ENCODE data around the gene RAMP3. TPM values are rescaled to one million over a fixed set of nuclear protein-coding genes. Genes with fewer than 3 reads are reported as not detected.
"Not testable (repeated sequence)": the region's sequence is repeated elsewhere in the genome, so short reads cannot be mapped to it uniquely, and the experiment has no call there.

Gene RAMP3
- polyA plus RNA-seq, 3 donors = not detected

DNA sequence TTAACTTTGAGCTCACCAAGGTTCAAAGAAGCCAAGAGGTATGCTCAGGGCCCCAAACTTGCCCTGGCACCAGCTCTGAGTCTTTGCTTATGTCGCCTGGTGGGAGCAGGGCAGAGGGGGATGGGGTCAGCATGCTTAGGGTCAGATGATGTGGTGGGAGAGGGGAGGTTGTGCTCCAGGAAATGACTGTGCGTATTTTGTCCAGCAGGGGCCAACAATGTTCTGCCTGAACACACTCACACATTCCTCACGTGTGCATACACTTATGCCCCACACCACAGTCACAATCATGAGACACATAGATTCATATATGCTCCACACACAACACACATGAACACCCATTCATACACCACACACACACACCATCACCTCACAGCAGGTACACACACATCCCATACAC, 4.4 kb upstream of the RAMP3 start:
- WGBS (ENCODE audit: insufficient coverage) = 14% methylated on average over 3 of the region's 3 CpGs
- Histone ChIP-seq H2AFZ (ENCODE audit: insufficient read depth, low read depth, low read length, poor library complexity, severe bottlenecking) (no peak overlapping the region), H4K20me1 (ENCODE audit: insufficient read depth, low read length) (no peaks in the 10 kb centered on the region), H3K79me2 (ENCODE audit: insufficient read depth, low read length) (no peaks in the 10 kb centered on the region), H3K36me3 (replicated peaks in 1 of 2; ENCODE audit: control insufficient read depth in 1 of 2, insufficient read depth in 2 of 2, low read length in 2 of 2) (no peaks in the 10 kb centered on the region), H3K4me1 (ENCODE audit: control insufficient read depth in 1 of 2, insufficient read depth in 2 of 2, low read length in 2 of 2) (no peaks in the 10 kb centered on the region), H3K9ac (ENCODE audit: insufficient read depth, low read length, poor library complexity, severe bottlenecking) (no peak overlapping the region), H3K27ac (ENCODE audit: low read depth in 1 of 2, low read length in 2 of 2) (no peak overlapping the region), H3K27me3 (ENCODE audit: control insufficient read depth in 2 of 2, insufficient read depth in 2 of 2, low read length in 2 of 2) (peaks cover 4 to 19% of the 10 kb centered on the region in 2 donors), H3K9me3 (replicated peaks in 1 of 2; ENCODE audit: control insufficient read depth in 1 of 2, insufficient read depth in 1 of 2, low read length in 2 of 2) (peaks cover 0 to 5% of the 10 kb centered on the region in 2 donors), H3K4me3 (replicated peaks in 1 of 3; ENCODE audit: low read depth in 2 of 3, low read length in 3 of 3) (no peak overlapping the region), H3K4me2 (replicated peaks; ENCODE audit: extremely low read depth, low read length, poor library complexity, severe bottlenecking) (no peak overlapping the region)
- DNase-seq = no peak
- intact Hi-C loops (cut with micrococcal nuclease) = loop anchor here (10.0 kb wide), 1 partner anchor 702 kb away; no protein-coding TSS in a partner anchor
- H3K4me3 Mint-ChIP-seq = no peak overlapping the region
- H3K4me1 Mint-ChIP-seq = peaks cover 2% of the 10 kb centered on the region
- H3K27ac Mint-ChIP-seq = no peak overlapping the region
- TF ChIP-seq, protein P1, sequence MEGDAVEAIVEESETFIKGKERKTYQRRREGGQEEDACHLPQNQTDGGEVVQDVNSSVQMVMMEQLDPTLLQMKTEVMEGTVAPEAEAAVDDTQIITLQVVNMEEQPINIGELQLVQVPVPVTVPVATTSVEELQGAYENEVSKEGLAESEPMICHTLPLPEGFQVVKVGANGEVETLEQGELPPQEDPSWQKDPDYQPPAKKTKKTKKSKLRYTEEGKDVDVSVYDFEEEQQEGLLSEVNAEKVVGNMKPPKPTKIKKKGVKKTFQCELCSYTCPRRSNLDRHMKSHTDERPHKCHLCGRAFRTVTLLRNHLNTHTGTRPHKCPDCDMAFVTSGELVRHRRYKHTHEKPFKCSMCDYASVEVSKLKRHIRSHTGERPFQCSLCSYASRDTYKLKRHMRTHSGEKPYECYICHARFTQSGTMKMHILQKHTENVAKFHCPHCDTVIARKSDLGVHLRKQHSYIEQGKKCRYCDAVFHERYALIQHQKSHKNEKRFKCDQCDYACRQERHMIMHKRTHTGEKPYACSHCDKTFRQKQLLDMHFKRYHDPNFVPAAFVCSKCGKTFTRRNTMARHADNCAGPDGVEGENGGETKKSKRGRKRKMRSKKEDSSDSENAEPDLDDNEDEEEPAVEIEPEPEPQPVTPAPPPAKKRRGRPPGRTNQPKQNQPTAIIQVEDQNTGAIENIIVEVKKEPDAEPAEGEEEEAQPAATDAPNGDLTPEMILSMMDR (IDR thresholded peaks at IDR 0.05) = no peak
- peaks cover 18 to 30% (median 25%) of the 10 kb centered on the region in 3 donors for H3K27me3 Mint-ChIP-seq (ENCODE audit: low read depth in 3 of 3)
- no peaks in the 10 kb centered on the region for H3K36me3 Mint-ChIP-seq
- H3K9me3 Mint-ChIP-seq = peaks cover 0 to 4% (median 0%) of the 10 kb centered on the region in 7 donors

DNA sequence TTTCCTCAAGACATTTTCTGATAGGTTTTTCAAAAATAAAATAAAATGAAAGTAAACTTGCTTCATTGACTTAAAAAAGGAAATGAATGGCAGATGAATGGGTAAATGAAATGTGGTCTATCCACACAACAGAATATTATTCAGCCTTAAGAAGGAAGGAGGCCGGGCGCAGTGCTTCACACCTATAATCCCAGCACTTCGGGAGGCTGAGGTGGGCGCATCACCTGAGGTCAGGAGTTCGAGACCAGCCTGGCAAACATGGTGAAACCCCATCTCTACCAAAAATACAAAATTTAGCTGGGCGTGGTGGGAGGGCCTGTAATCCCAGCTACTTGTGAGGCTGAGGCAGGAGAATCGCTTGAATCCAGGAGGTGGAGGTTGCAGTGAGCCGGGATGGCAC, 3.7 kb upstream of the RAMP3 start:
- not testable (repeated sequence) for H4K20me1 ChIP-seq (ENCODE audit: insufficient read depth, low read length); H3K4me1 ChIP-seq (ENCODE audit: control insufficient read depth in 1 of 2, insufficient read depth in 2 of 2, low read length in 2 of 2); H3K36me3 ChIP-seq (replicated peaks in 1 of 2; ENCODE audit: control insufficient read depth in 1 of 2, insufficient read depth in 2 of 2, low read length in 2 of 2); H3K9ac ChIP-seq (ENCODE audit: insufficient read depth, low read length, poor library complexity, severe bottlenecking); H3K36me3 Mint-ChIP-seq; H3K4me3 Mint-ChIP-seq; H2AFZ ChIP-seq (ENCODE audit: insufficient read depth, low read depth, low read length, poor library complexity, severe bottlenecking); H3K4me1 Mint-ChIP-seq; H3K4me2 ChIP-seq (replicated peaks; ENCODE audit: extremely low read depth, low read length, poor library complexity, severe bottlenecking); H3K27ac ChIP-seq (ENCODE audit: low read depth in 1 of 2, low read length in 2 of 2); H3K27ac Mint-ChIP-seq; H3K9me3 Mint-ChIP-seq; H3K9me3 ChIP-seq (replicated peaks in 1 of 2; ENCODE audit: control insufficient read depth in 1 of 2, insufficient read depth in 1 of 2, low read length in 2 of 2); H3K79me2 ChIP-seq (ENCODE audit: insufficient read depth, low read length); H3K4me3 ChIP-seq (replicated peaks in 1 of 3; ENCODE audit: low read depth in 2 of 3, low read length in 3 of 3); DNase-seq
- peaks cover 23 to 36% (median 28%) of the 10 kb centered on the region in 3 donors for H3K27me3 Mint-ChIP-seq (ENCODE audit: low read depth in 3 of 3)
- intact Hi-C loops (cut with micrococcal nuclease) = loop anchor here (1.0 to 10.0 kb wide), 2 partner anchors 106 to 701 kb away; no protein-coding TSS in a partner anchor
- H3K27me3 ChIP-seq (ENCODE audit: control insufficient read depth in 2 of 2, insufficient read depth in 2 of 2, low read length in 2 of 2) = peaks cover 4 to 25% of the 10 kb centered on the region in 2 donors
- WGBS (ENCODE audit: insufficient coverage) = 95% methylated on average over 3 of the region's 8 CpGs
